HEK293 (cell line): ENCODE results near the gene HMX1.

ENCODE experiments used
- CTCF ChIP-seq: fragments of 450-650 bp; formaldehyde crosslinking; IDR thresholded peaks from 2 replicates; pipeline ENCODE4 v1.5.1; 2016; ENCODE audit warnings: missing biosample characterization, missing genetic modification characterization
- ZXDB ChIP-seq: fragments of 450-650 bp; formaldehyde crosslinking; IDR thresholded peaks from 2 replicates; pipeline ENCODE4 v1.5.1; 2016; ENCODE audit warnings: missing biosample characterization, missing genetic modification characterization

DNA sequence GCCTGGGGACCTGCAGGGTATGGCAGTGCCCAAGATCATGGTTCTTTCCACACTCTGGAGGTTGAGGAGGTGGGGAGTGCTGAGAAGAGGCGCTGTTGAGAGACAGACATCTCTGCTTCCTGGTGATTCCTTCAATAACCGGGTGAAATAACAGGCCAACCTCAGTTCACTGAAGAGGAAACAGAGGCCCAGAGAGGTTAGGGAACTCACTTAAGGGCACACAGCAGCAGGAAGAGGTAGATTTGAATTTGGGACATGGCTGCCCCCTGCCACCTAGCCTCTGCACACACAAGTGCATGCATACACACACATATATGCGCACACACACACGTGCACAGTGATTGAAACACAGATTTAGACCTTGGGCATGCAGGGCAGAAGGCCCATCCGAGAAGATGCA is 24.9 kb upstream of the HMX1 start:
- TF ChIP-seq CTCF: no peak
- no peak for TF ChIP-seq ZXDB
